Endodermal cell (in vitro differentiated cells): ENCODE measurements around the gene UPF2. TPM values are rescaled to one million over a fixed set of nuclear protein-coding genes. Genes with fewer than 3 reads are reported as not detected.

Experiments
- DNase-seq: peaks from one replicate; pipeline ENCODE4 v3.0.0-alpha.2; 2017
- H3K27ac ChIP-seq: 2 replicates; pipeline ENCODE4 v1.5.1; 2013; ENCODE audit warnings: mild to moderate bottlenecking, low read depth, low read length, moderate library complexity
- H3K27me3 ChIP-seq: 2 replicates; pipeline ENCODE4 v1.6.1; 2013; ENCODE audit warnings: mild to moderate bottlenecking, low read length, moderate library complexity; ENCODE audit not compliant: insufficient read depth, control insufficient read depth, poor library complexity, severe bottlenecking
- H3K36me3 ChIP-seq: 2 replicates; pipeline ENCODE4 v1.7.0; 2013; ENCODE audit warnings: mild to moderate bottlenecking, low read length, moderate library complexity; ENCODE audit not compliant: control insufficient read depth, insufficient read depth
- H3K4me1 ChIP-seq: one replicate; pipeline ENCODE4 v1.7.0; 2013; ENCODE audit warnings: low read length; ENCODE audit not compliant: control insufficient read depth, insufficient read depth
- H3K4me3 ChIP-seq: 2 replicates; pipeline ENCODE4 v1.5.1; 2013; ENCODE audit warnings: mild to moderate bottlenecking, low read length, moderate library complexity
- H3K9ac ChIP-seq: 2 replicates; pipeline ENCODE4 v1.6.1; 2013; ENCODE audit warnings: mild to moderate bottlenecking, low read length, moderate library complexity; ENCODE audit not compliant: poor library complexity, severe bottlenecking; ENCODE audit errors: extremely low read depth
- H3K9me3 ChIP-seq: 2 replicates; pipeline ENCODE4 v1.6.1; 2013; ENCODE audit warnings: mild to moderate bottlenecking, low read length, moderate library complexity; ENCODE audit not compliant: control insufficient read depth
- H3K27ac Mint-ChIP-seq: 2 replicates; pipeline ENCODE4 v1.8.0; 2020; ENCODE audit warnings: mixed read lengths
- H3K27me3 Mint-ChIP-seq: 2 replicates; pipeline ENCODE4 v1.8.0; 2021; ENCODE audit warnings: mild to moderate bottlenecking, mixed read lengths; ENCODE audit not compliant: insufficient read depth
- H3K36me3 Mint-ChIP-seq: 2 replicates; pipeline ENCODE4 v1.8.0; 2020; ENCODE audit warnings: low read depth, mixed read lengths
- H3K4me1 Mint-ChIP-seq: 2 replicates; pipeline ENCODE4 v1.8.0; 2020; ENCODE audit warnings: mixed read lengths
- H3K4me3 Mint-ChIP-seq: 2 replicates; pipeline ENCODE4 v1.8.0; 2020; ENCODE audit warnings: mild to moderate bottlenecking, moderate library complexity, mixed read lengths
- H3K9me3 Mint-ChIP-seq: 2 replicates; pipeline ENCODE4 v1.8.0; 2020; ENCODE audit warnings: mild to moderate bottlenecking, mixed read lengths
- CTCF ChIP-seq: fragments of 200-600 bp; sonication (generic); conservative IDR thresholded peaks from 2 replicates; pipeline ENCODE4 v1.5.0; 2021; ENCODE audit warnings: antibody characterized with exemption, mild to moderate bottlenecking
- WGBS, 2 experiments: methylation state at CpG; one replicate each; pipeline versions ENCODE4 v1.1.5 to v1.1.7; 2013; ENCODE audit warnings: missing lambda C conversion rate in 2 of 2, mixed read lengths in 1 of 2; ENCODE audit not compliant: insufficient coverage in 1 of 2, insufficient read length in 1 of 2; 5-methylcytosine and 5-hydroxymethylcytosine counted together
- total RNA-seq, 2 donors: library from RNA; stranded (reverse); fragmentation: NEBNext Ultra II Directional in 1 of 2; extraction: Animal tissue kit (Norgen Biotek cat#: 25700) in 1 of 2; gene quantifications; 2 replicates in 1 of 2; 3 replicates in 1 of 2; pipeline ENCODE4 v1.2.1, GENCODE V29; 2021

The UPF2 gene
- total RNA-seq, 2 donors from 2014 or later: 16.8 to 23.4 TPM

- no peak for TF ChIP-seq CTCF
- H3K36me3 Mint-ChIP-seq: no peaks in the 10 kb centered on the region
- peaks cover 1% of the 10 kb centered on the region for H3K4me1 Mint-ChIP-seq
- H3K4me1 ChIP-seq: no peaks in the 10 kb centered on the region
- no peaks in the 10 kb centered on the region for H3K36me3 ChIP-seq
- H3K9me3 Mint-ChIP-seq: no peaks in the 10 kb centered on the region
- no peak overlapping the region for H3K4me3 Mint-ChIP-seq
- no peak overlapping the region for H3K27ac ChIP-seq
- H3K27me3 Mint-ChIP-seq: peaks cover 2% of the 10 kb centered on the region
- no peak overlapping the region for H3K4me3 ChIP-seq
- no peaks in the 10 kb centered on the region for H3K27me3 ChIP-seq
- no peak overlapping the region for H3K27ac Mint-ChIP-seq
- 76 to 91% methylated on average over 5 to 7 of the region's 7 CpGs for WGBS, 2 experiments
- no peak overlapping the region for H3K9ac ChIP-seq
- DNase-seq: no peak
- no peaks in the 10 kb centered on the region for H3K9me3 ChIP-seq
These were observed 157.7 kb downstream of the UPF2 start for GRCh38 chr10:11884706-11885423.

- no peak overlapping the region for H3K27ac Mint-ChIP-seq
- H3K4me3 Mint-ChIP-seq: no peak overlapping the region
- no peaks in the 10 kb centered on the region for H3K36me3 Mint-ChIP-seq
- Histone ChIP-seq H3K27ac (no peak overlapping the region), H3K4me3 (no peak overlapping the region), H3K4me1 (no peaks in the 10 kb centered on the region), H3K9ac (no peak overlapping the region), H3K9me3 (no peaks in the 10 kb centered on the region), H3K36me3 (no peaks in the 10 kb centered on the region), H3K27me3 (no peaks in the 10 kb centered on the region)
- H3K27me3 Mint-ChIP-seq: peaks cover 2% of the 10 kb centered on the region
- 96% methylated on average over 13 to 14 of the region's 14 CpGs for WGBS, 2 experiments
- no peak for DNase-seq
- H3K9me3 Mint-ChIP-seq: no peaks in the 10 kb centered on the region
- peaks cover 1% of the 10 kb centered on the region for H3K4me1 Mint-ChIP-seq
- TF ChIP-seq CTCF: no peak
These were observed 159.8 kb downstream of the UPF2 start for GRCh38 chr10:11882646-11883375.

- H3K27ac Mint-ChIP-seq: peak overlapping the region; percentile 78
- no peaks in the 10 kb centered on the region for H3K4me1 ChIP-seq
- H3K36me3 ChIP-seq: no peaks in the 10 kb centered on the region
These were observed 160.9 kb downstream of the UPF2 start for GRCh38 chr10:11881477-11882417.

More at GRCh38 chr10:11881477-11882417, 160.9 kb downstream of the UPF2 start:
- TF ChIP-seq CTCF: peak; percentile 73
- Histone ChIP-seq H3K4me3 (no peak overlapping the region), H3K27ac (no peak overlapping the region), H3K9ac (no peak overlapping the region), H3K9me3 (no peaks in the 10 kb centered on the region), H3K27me3 (no peaks in the 10 kb centered on the region)
- Mint-ChIP-seq H3K4me1 (peaks cover 1% of the 10 kb centered on the region), H3K36me3 (no peaks in the 10 kb centered on the region), H3K9me3 (no peaks in the 10 kb centered on the region), H3K27me3 (peaks cover 2% of the 10 kb centered on the region), H3K4me3 (no peak overlapping the region)
- peak; percentile 82 for DNase-seq
- WGBS, 2 experiments: 90% methylated on average over 15 to 20 of the region's 21 CpGs
